PFSK-1 (cell line): ENCODE results near the gene CSNK1G2.

Experiments used
- SIN3A ChIP-seq: IDR thresholded peaks from 2 replicates; pipeline ENCODE4 v1.6.1; 2012; ENCODE audit warnings: mild to moderate bottlenecking, low read length, moderate library complexity, borderline replicate concordance; ENCODE audit not compliant: insufficient read depth
- TAF1 ChIP-seq: IDR thresholded peaks from 2 replicates; pipeline ENCODE4 v1.6.1; 2012; ENCODE audit warnings: low read length, control low read depth, borderline replicate concordance; ENCODE audit not compliant: insufficient read depth
- TF ChIP-seq, protein P1 (sequence below), 2 experiments: IDR thresholded peaks; 2 replicates each; pipeline versions ENCODE4 v1.6.1 to v1.8.0; 2011 to 2012; ENCODE audit warnings: low read depth in 2 of 2, low read length in 2 of 2, control low read depth in 1 of 2, inconsistent platforms in 1 of 2, mild to moderate bottlenecking in 1 of 2, moderate library complexity in 1 of 2; ENCODE audit not compliant: insufficient read depth in 1 of 2

DNA sequence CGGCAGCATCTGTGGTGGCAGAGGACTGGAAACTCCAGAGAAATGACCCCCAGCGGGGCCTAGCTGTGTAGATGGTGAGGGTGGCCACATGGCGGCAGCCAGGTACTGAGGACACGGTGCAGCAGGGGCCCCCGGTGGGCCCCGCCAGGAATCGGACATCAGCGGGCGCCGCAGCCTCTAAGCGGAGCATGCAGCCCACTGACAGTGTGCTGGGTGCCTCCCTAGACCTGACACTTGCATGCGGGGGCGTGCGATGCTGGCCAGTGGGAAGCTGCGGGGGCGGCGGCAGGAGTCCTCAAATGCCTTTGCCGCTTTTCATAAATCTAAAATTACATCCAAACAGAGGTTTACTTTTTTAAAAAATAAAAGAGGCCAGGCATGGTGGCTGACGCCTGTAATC lies 19.6 kb upstream of the CSNK1G2 start:
- TF ChIP-seq, protein P1, sequence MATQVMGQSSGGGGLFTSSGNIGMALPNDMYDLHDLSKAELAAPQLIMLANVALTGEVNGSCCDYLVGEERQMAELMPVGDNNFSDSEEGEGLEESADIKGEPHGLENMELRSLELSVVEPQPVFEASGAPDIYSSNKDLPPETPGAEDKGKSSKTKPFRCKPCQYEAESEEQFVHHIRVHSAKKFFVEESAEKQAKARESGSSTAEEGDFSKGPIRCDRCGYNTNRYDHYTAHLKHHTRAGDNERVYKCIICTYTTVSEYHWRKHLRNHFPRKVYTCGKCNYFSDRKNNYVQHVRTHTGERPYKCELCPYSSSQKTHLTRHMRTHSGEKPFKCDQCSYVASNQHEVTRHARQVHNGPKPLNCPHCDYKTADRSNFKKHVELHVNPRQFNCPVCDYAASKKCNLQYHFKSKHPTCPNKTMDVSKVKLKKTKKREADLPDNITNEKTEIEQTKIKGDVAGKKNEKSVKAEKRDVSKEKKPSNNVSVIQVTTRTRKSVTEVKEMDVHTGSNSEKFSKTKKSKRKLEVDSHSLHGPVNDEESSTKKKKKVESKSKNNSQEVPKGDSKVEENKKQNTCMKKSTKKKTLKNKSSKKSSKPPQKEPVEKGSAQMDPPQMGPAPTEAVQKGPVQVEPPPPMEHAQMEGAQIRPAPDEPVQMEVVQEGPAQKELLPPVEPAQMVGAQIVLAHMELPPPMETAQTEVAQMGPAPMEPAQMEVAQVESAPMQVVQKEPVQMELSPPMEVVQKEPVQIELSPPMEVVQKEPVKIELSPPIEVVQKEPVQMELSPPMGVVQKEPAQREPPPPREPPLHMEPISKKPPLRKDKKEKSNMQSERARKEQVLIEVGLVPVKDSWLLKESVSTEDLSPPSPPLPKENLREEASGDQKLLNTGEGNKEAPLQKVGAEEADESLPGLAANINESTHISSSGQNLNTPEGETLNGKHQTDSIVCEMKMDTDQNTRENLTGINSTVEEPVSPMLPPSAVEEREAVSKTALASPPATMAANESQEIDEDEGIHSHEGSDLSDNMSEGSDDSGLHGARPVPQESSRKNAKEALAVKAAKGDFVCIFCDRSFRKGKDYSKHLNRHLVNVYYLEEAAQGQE (IDR thresholded peaks at IDR 0.05; ENCODE audit: insufficient read depth in 1 of 2, low read depth in 2 of 2, low read length in 2 of 2): no peak
- TF ChIP-seq SIN3A (no peak), TAF1 (no peak)
